ENCODE data around the gene TMEM233. TPM values are rescaled to one million over a fixed set of nuclear protein-coding genes. Genes with fewer than 3 reads are reported as not detected.

Gene TMEM233
- total RNA-seq, 4 donors from 2014 or later = 0.17 to 0.91 (median 0.46) TPM

- Histone ChIP-seq H3K36me3 (no peaks in the 10 kb centered on the region), H3K27ac (replicated peaks in 1 of 4) (no peak overlapping the region), H3K4me1 (no peaks in the 10 kb centered on the region), H3K4me3 (no peak overlapping the region), H3K9me3 (no peaks in the 10 kb centered on the region), H3K27me3 (peaks cover 0 to 19% (median 0%) of the 10 kb centered on the region in 4 donors)
- WGBS = 92% methylated on average over 7 of the region's 7 CpGs
- TF ChIP-seq CTCF (IDR thresholded peaks at IDR 0.05) = no peak
- no peak for TF ChIP-seq EP300 (IDR thresholded peaks at IDR 0.05)
- TF ChIP-seq POLR2A (IDR thresholded peaks at IDR 0.05; ENCODE audit: low read depth) = no peak
- no peak for TF ChIP-seq POLR2AphosphoS5 (IDR thresholded peaks at IDR 0.05)
- intact Hi-C loops (cut with DNase I) = no loop called here
- no peak for DNase-seq (ENCODE audit: extremely low spot score)
These were observed 36.7 kb downstream of the TMEM233 start for GRCh38 chr12:119630223-119630780.

GRCh38 chr12:119630962-119631550 is 37.5 kb downstream of the TMEM233 start:
- intact Hi-C loops (cut with DNase I) = no loop called here
- TF ChIP-seq CTCF (IDR thresholded peaks at IDR 0.05) (no peak), POLR2A (IDR thresholded peaks at IDR 0.05; ENCODE audit: low read depth) (no peak), EP300 (IDR thresholded peaks at IDR 0.05) (no peak), POLR2AphosphoS5 (IDR thresholded peaks at IDR 0.05) (no peak)
- H3K4me1 ChIP-seq = no peaks in the 10 kb centered on the region
- H3K27ac ChIP-seq (replicated peaks in 1 of 4) = no peak overlapping the region
- no peak for DNase-seq (ENCODE audit: extremely low spot score)
- peaks cover 0 to 20% (median 0%) of the 10 kb centered on the region in 4 donors for H3K27me3 ChIP-seq
- 82% methylated on average over 1 of the region's 1 CpG for WGBS
- H3K36me3 ChIP-seq = no peaks in the 10 kb centered on the region
- no peak overlapping the region for H3K4me3 ChIP-seq
- H3K9me3 ChIP-seq = no peaks in the 10 kb centered on the region

GRCh38 chr12:119631930-119632678 is 38.5 kb downstream of the TMEM233 start:
- WGBS = 86% methylated on average over 4 of the region's 4 CpGs
- Histone ChIP-seq H3K9me3 (no peaks in the 10 kb centered on the region), H3K27me3 (peaks cover 0 to 20% (median 0%) of the 10 kb centered on the region in 4 donors), H3K36me3 (no peaks in the 10 kb centered on the region), H3K27ac (replicated peaks in 1 of 4) (no peak overlapping the region), H3K4me1 (no peaks in the 10 kb centered on the region), H3K4me3 (no peak overlapping the region)
- no peak for TF ChIP-seq CTCF (IDR thresholded peaks at IDR 0.05)
- no peak for TF ChIP-seq EP300 (IDR thresholded peaks at IDR 0.05)
- no peak for TF ChIP-seq POLR2A (IDR thresholded peaks at IDR 0.05; ENCODE audit: low read depth)
- no peak for TF ChIP-seq POLR2AphosphoS5 (IDR thresholded peaks at IDR 0.05)
- intact Hi-C loops (cut with DNase I) = no loop called here
- DNase-seq (ENCODE audit: extremely low spot score) = no peak

- Histone ChIP-seq H3K27ac (replicated peaks in 1 of 4) (no peak overlapping the region), H3K9me3 (no peaks in the 10 kb centered on the region), H3K4me1 (no peaks in the 10 kb centered on the region), H3K36me3 (no peaks in the 10 kb centered on the region), H3K27me3 (peaks cover 0 to 23% (median 0%) of the 10 kb centered on the region in 4 donors), H3K4me3 (no peak overlapping the region)
- 54% methylated on average over 6 of the region's 6 CpGs for WGBS
- DNase-seq (ENCODE audit: extremely low spot score) = no peak
- intact Hi-C loops (cut with DNase I) = no loop called here
- no peak for TF ChIP-seq EP300 (IDR thresholded peaks at IDR 0.05)
- TF ChIP-seq POLR2A (IDR thresholded peaks at IDR 0.05; ENCODE audit: low read depth) = no peak
- no peak for TF ChIP-seq POLR2AphosphoS5 (IDR thresholded peaks at IDR 0.05)
These were observed 41.2 kb downstream of the TMEM233 start for GRCh38 chr12:119634743-119635142.

GRCh38 chr12:119642986-119643385 is 49.4 kb downstream of the TMEM233 start:
- no peaks in the 10 kb centered on the region for H3K9me3 ChIP-seq
- intact Hi-C loops (cut with DNase I) = no loop called here
- WGBS = 63% methylated on average over 4 of the region's 4 CpGs
- TF ChIP-seq CTCF (IDR thresholded peaks at IDR 0.05) = no peak
- no peak for TF ChIP-seq EP300 (IDR thresholded peaks at IDR 0.05)
- TF ChIP-seq POLR2A (IDR thresholded peaks at IDR 0.05; ENCODE audit: low read depth) = no peak
- TF ChIP-seq POLR2AphosphoS5 (IDR thresholded peaks at IDR 0.05) = no peak
- H3K27me3 ChIP-seq = no peaks in the 10 kb centered on the region
- H3K27ac ChIP-seq (replicated peaks in 1 of 4) = no peak overlapping the region
- H3K4me1 ChIP-seq = no peaks in the 10 kb centered on the region
- no peaks in the 10 kb centered on the region for H3K36me3 ChIP-seq
- DNase-seq (ENCODE audit: extremely low spot score) = no peak
- no peak overlapping the region for H3K4me3 ChIP-seq
